LHCN-M2 (cell line): ENCODE measurements around the gene ANO10. TPM values are rescaled to one million over a fixed set of nuclear protein-coding genes. Genes with fewer than 3 reads are reported as not detected.
A peak's percentile ranks its signal among the peaks of the same experiment; 100 is the strongest.

ENCODE experiments used
- DNase-seq: peaks from one replicate; pipeline ENCODE4 v3.0.0-alpha.2; 2012; ENCODE audit warnings: low read depth
- total RNA-seq: library from RNA; depleted of rRNA; stranded (reverse); fragments of >200 nt; gene quantifications from 2 replicates; pipeline ENCODE4 v1.2.3, GENCODE V29; 2014

The ANO10 gene
- total RNA-seq, 1 experiment from 2014 or later, result 50.9 TPM

DNA sequence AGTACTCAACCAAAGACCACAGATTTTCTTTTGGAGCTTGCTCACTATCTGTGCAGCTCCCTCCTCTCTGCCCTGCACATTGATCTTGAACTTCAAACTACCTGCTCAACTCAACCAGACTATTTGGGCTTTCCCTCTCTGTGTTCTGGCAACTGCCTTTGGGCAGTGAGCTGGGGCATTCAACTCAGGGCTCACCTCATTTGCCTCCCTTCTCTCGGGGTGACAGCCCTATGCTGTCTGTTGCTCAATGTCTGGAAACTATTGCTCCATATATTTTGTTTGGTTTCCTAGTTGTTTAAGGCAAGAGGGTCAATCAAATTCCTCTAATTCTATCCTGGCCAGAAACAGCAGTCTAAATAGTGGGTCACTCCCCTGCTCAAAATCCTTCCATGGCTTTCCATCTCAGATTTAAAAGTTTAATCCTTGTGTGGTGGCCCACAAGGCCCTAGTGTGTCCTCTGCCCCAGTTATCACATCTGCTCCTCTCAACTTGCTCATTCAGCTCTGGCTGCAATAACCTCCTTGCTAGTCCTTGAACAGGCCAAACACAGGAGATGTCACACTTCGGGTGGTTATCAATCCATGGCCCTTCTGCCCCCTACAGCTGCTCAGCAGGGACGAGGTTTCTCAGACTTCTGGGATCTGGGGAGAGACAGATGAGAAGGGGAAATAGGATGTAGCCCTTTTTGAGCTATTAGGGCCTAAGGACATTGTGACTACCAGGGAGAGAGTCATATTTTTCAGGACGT, 267.7 kb downstream of the ANO10 start:
- DNase-seq, result no peak

DNA sequence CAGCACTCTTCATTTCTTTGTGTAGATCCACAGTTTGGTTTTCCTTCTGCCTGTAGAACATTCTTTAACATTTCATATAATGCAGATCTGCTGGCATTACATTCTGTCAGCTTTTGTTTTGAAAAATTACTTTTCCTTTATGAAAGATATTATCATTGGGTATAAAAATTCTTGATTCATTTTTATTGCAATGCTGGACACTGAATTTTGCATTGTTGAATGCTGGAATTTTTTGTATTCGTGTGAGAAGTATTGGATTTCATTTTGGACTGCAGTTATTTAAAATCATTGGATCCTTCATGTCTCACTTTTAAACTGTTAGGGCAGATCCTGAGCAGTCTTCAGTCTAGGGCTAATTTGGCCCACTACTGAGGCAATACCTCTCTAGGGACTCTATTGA, 268.4 kb downstream of the ANO10 start:
- no peak for DNase-seq

DNA sequence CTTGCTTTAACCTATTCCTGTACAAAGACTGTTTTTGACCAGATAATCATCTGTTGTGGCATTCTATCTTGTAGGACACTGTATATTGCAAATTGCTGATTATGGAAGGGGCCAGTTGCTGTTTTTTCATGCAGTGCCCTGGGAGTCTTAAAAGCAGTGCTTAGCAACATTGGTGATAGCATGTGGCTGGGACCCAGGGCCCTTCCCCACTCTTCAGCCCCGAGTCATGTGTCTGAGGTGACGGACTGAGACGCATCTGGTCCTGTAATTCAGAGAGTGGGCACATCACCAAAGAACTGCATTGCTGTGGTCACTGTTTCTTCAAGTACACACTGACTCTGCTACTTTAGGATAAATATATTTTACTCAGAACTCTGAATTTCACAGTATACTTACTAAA, 272.1 kb downstream of the ANO10 start:
- peak; percentile 81 for DNase-seq

DNA sequence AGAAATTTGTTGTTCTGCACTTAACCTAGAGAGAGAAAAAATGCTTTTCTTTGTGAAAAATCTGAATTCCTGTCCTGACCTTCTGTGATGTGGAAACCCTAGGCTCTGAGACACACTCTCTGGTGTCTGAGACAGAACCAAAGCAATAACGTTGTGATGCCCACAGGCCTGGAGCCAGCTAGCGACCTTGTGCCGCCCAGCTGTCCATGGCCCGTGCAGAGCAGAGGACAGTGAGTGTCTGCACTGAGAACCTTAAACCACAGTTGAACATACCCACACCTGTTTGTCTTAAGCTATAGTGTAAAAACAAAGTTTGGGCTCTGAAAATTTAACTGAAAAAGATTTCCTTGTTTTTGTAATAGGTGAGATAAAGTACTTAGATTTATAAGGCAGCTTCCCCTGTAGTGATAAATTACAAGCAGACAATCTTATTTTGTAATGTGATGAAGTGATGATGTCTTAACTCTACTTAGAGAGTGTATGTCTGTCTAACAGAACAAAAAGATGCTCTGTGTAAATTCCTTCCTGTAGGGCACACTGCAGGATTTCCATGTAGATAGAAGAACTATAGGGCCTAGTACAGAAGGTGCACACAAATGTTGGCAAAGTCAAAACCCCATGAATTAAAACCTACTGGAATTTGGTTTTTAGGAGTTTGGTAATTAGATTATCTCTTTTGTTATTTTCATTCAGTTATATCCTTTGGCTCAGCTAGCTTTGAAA, 272.8 kb downstream of the ANO10 start:
- DNase-seq, result peak; percentile 36

DNA sequence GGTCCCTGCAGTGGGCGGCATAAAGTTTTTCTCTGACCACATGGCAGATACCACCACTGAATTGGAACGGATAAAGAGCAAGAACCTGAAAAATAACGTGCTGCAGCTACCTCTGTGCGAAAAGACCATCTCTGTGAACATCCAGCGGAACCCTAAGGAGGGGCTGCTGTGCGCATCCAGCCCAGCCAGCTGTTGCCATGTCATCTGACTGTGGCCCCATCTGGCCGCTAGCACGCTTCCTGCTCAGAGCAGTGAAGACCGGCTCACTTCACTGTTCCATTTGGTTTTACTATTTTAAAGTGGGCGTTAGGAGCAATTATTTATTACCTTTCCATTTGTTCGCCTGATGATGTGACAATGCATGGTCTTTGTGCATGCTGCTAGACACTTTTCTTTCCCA, 273.5 kb downstream of the ANO10 start:
- DNase-seq, result no peak

- no peak for DNase-seq
Observed at GRCh38 chr3:43347774-43348173, 274.0 kb downstream of the ANO10 start.

- DNase-seq, result peak; percentile 39
Observed at GRCh38 chr3:43346978-43347749, 274.6 kb downstream of the ANO10 start.

- DNase-seq, result peak; percentile 80
Observed at GRCh38 chr3:43345877-43346276, 275.9 kb downstream of the ANO10 start.

DNA sequence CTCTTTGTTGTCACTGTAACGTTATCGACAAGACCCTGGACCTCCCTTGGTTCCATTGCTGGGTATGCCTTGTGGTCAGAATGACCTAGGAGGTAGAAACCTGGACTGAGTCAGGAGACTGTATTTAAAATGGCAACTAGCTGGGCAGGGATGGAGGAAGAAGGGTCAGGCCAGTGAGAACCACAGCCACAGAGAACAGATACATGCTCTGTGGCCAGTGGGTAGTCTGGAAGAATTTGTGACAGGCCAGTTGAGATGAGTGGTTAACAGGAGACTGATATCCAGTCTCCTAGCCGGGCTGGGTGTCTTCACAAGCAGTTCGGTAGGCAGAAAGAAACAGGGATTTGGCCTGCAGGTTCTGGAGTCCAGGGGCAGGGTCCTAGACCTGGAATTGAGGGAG, 276.6 kb downstream of the ANO10 start:
- DNase-seq, result peak; percentile 6

DNA sequence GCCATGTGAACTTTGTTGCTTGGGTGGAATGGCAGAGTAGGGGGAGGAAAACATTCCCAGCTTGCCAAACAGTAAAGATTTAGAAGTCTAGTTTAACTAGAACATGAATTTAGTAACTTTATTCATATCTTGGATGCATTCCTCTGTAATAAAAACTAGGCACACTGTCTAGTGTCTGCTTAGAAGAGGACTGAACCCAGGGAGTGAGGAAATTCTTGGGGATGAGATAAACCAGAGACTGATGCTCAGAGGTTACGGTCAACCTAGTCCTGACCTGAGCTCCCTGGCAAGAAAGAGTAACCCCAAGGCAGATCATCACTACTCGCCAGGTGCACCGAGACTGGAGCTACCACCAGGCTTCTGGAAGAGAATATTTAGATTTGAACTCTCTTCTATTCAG, 277.3 kb downstream of the ANO10 start:
- DNase-seq, result no peak

DNA sequence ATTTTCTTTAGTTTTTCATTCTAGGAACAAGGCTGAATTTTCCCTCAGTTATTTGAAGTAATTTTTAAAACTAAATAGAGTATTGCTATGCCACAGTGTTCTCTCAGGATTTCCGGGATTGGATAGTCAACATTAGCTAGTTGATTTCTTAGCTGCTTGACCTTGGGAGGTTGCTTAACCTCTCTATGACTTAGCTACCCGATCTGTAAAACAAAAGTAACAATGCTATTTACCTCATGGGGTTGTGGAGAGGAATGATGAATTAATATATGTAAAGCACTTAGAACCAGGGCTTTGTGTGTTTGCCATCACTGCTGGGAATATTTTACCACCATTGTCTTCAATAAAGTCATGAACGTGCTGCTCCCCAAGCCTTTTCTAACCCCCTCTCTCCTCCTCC, 278.0 kb downstream of the ANO10 start:
- no peak for DNase-seq

- no peak for DNase-seq
Observed at GRCh38 chr3:43343185-43343584, 278.6 kb downstream of the ANO10 start.

GRCh38 chr3:43341788-43342187, 280.0 kb downstream of the ANO10 start:
- no peak for DNase-seq

- no peak for DNase-seq
Observed at GRCh38 chr3:43340403-43340802, 281.4 kb downstream of the ANO10 start.

- peak; percentile 40 for DNase-seq
Observed at GRCh38 chr3:43338295-43338694, 283.5 kb downstream of the ANO10 start.

- DNase-seq, result no peak
Observed at GRCh38 chr3:43335799-43336198, 286.0 kb downstream of the ANO10 start.

DNA sequence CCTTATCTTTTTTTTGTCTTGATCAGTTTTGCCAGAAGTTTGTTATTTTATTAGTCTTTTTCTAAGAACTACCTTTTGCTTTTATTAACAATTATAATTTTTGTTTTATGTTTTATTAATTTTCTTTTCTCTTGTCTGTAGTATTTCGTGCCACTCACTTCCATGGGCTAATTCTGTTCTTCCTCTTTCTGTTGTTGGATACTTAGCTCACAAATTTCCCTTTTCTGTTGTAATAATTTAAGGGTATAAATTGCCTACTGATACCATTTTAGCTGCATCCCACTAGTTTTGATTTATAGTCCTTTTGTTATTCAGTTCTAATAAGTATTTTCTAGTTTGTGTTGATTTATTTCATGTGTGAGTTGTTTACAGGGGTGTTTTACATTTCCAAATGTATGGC, 286.8 kb downstream of the ANO10 start:
- no peak for DNase-seq

- DNase-seq, result no peak
Observed at GRCh38 chr3:43331381-43331780, 290.4 kb downstream of the ANO10 start.

- DNase-seq, result peak; percentile 51
Observed at GRCh38 chr3:43330981-43331380, 290.8 kb downstream of the ANO10 start.

- peak; percentile 24 for DNase-seq
Observed at GRCh38 chr3:43328653-43329052, 293.2 kb downstream of the ANO10 start.

DNA sequence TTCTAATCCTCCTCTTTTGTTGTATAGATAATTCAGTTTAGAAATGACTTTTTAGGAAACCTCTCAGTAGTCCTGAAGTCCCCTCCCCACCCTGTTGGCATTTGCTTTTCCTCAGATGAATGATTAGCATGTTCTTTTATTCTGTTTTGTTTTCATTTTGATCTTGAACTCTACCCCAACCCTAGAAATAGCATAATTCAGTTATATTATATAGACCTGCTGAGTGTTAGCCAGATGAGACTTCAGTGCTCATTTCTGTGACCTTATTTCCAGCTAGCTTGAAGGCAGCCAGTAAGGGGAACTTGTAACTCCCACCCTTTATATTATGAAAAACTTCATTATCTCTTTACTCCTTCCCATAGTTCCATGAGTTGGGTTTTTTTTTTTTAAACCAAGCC, 294.2 kb downstream of the ANO10 start:
- DNase-seq, result no peak

DNA sequence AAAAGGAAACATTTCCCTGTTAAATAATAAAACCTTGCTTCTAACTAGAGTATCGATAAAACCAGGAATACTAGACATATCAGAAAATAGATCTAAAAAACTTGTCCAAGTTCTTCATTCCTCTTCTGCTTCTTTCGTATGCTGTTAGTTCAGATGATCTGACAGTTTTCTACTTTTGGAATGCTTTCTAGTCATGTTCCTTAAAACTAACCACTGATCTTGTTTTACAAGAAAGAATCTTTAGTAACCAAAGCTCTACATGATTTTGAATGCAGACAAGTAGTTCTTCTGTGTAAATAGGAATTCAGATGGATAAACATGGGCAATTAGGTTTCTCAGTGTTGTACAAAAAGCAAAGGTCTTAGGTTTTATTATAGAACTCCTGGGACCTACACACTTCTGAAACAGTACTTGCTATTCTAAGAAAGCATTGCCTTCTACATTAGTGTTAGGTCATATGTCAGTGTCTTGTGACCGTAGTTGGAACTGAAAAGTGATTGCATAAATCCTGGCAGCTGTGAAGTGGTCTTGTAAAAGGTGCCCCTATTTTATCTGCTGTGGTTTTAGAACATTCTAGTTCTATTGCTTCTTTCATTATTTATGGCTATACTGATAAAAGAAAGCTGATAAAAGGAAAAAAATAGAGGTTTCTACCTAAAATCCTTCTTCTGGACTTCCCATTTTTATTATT, 294.8 kb downstream of the ANO10 start:
- peak; percentile 65 for DNase-seq
